ENCODE measurements around the gene SEC31B. TPM values are rescaled to one million over a fixed set of nuclear protein-coding genes. Genes with fewer than 3 reads are reported as not detected.

Gene SEC31B
- total RNA-seq, 4 donors from 2014 or later = 8.8 to 24.9 (median 23.5) TPM

DNA sequence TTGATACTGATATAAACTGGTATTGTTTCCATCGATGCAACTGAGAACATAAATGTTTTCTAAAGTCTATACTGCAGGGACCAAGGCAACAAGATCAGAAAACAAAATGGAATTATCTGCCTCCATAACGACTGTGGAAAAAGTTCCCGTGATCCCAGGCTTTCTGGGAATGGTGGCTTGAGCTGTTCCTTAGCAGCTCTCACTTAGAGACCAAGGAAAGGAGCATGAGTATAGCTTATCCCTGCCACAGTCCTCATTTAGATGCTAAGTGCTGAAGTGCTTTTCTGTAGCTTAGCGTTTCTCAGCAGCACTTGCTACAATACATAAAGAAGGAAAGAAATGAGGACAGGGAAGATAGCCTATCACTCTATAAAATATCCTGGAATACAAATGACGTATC lies 51.3 kb downstream of the SEC31B start:
- Histone ChIP-seq H3K27ac (no peak overlapping the region), H3K4me1 (no peaks in the 10 kb centered on the region), H3K36me3 (no peaks in the 10 kb centered on the region), H3K9me3 (no peaks in the 10 kb centered on the region), H3K27me3 (no peaks in the 10 kb centered on the region), H3K4me3 (no peak overlapping the region)
- no peak for TF ChIP-seq POLR2A (IDR thresholded peaks at IDR 0.05)
- TF ChIP-seq CTCF (IDR thresholded peaks at IDR 0.05) = no peak
- DNase-seq = no peak

GRCh38 chr10:100462709-100463108 lies 57.0 kb downstream of the SEC31B start, which contains the start of gene WNT8B:
WNT8B (plus strand) TSS chr10:100463009; CDS start chr10:100463169, 160 bp downstream.
- Histone ChIP-seq H3K4me3 (no peak within 1 kb of the TSS), H3K4me1 (no peaks in the 10 kb centered on the region), H3K9me3 (no peaks in the 10 kb centered on the region), H3K27me3 (no peaks in the 10 kb centered on the region), H3K27ac (no peak within 1 kb of the TSS), H3K36me3 (no peaks in the 10 kb centered on the region)
- no peak for DNase-seq
- TF ChIP-seq POLR2A (IDR thresholded peaks at IDR 0.05) = no peak

DNA sequence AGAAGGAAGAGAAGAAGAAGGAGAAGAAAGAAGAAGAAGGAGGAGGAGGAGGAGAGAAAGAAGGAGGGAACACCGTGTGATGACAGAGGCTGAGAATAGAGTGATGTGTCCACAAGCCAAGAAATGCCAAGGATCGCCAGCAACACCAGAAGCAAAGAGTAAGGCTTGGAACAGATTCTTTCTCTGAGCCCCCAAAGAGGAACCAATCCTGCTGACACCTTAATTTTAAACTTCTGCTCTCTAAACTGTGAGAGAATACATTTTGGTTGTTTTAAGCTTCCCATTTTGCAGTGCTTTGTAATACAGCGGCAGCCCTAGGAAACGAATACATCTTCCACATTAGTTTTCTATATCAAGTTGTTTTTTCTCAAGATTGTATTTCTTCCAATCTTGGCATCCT lies 70.7 kb downstream of the SEC31B start:
- no peak overlapping the region for H3K4me3 ChIP-seq
- H3K27ac ChIP-seq = no peak overlapping the region
- TF ChIP-seq POLR2A (IDR thresholded peaks at IDR 0.05) (no peak), CTCF (IDR thresholded peaks at IDR 0.05) (no peak)
- no peaks in the 10 kb centered on the region for H3K4me1 ChIP-seq
- DNase-seq = no peak
- H3K9me3 ChIP-seq = no peaks in the 10 kb centered on the region
- no peaks in the 10 kb centered on the region for H3K36me3 ChIP-seq
- no peaks in the 10 kb centered on the region for H3K27me3 ChIP-seq

DNA sequence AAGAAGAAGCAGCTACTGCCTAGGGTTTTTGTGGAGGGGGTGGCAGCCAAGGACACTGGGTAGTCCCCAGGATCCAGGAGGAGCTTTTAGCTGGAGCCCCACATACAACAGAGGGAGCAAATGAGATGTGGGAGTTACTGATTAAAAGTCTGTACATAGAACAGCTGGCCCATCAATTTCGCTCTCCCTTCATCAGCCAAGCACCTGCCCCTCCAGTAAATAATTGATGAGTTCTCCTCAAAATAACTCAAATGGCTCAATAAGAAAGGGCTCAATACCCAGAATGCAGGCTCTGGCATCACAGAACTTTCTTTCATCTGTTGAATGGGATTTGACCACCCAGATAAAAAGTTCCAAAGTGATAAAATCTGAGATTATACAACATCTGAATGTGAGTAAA lies 72.0 kb downstream of the SEC31B start:
- no peak overlapping the region for H3K4me3 ChIP-seq
- no peaks in the 10 kb centered on the region for H3K36me3 ChIP-seq
- H3K9me3 ChIP-seq = no peaks in the 10 kb centered on the region
- no peak overlapping the region for H3K27ac ChIP-seq
- DNase-seq = no peak
- no peaks in the 10 kb centered on the region for H3K27me3 ChIP-seq
- H3K4me1 ChIP-seq = no peaks in the 10 kb centered on the region
- no peak for TF ChIP-seq POLR2A (IDR thresholded peaks at IDR 0.05)
- TF ChIP-seq CTCF (IDR thresholded peaks at IDR 0.05) = no peak

DNA sequence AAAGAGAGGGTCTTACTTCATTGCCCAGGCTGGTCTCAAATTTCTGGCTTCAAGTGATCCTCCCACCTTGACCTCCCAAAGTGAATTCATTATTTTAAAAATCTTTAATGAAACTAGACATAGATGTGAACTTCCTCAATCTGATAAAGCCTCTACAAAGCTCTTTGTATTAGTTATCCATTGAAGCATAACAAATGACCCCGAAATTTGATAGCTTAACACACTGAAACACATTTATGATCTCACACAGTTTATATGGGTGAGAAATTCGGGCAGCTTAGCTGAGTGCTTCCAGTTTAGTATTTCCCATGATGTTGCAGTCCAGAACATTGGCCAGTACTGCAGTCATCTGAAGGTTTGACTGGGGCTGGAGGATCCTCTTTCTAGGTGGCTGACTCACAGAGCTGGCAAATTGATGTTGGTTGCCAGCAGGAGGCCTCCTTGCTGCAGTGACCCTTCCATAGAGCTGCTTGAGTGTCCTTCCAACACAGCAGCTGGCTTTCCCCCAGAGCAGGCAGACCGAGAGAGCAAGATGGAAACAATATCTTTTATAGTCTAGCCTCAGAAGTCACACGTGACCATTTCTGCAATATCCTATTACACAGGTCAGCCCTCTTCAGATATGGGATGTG lies 73.4 kb downstream of the SEC31B start:
- TF ChIP-seq CTCF (IDR thresholded peaks at IDR 0.05) = no peak
- no peak for TF ChIP-seq POLR2A (IDR thresholded peaks at IDR 0.05)
- DNase-seq = no peak
- Histone ChIP-seq H3K4me3 (no peak overlapping the region), H3K36me3 (no peaks in the 10 kb centered on the region), H3K27ac (no peak overlapping the region), H3K27me3 (no peaks in the 10 kb centered on the region), H3K9me3 (no peaks in the 10 kb centered on the region), H3K4me1 (no peaks in the 10 kb centered on the region)

DNA sequence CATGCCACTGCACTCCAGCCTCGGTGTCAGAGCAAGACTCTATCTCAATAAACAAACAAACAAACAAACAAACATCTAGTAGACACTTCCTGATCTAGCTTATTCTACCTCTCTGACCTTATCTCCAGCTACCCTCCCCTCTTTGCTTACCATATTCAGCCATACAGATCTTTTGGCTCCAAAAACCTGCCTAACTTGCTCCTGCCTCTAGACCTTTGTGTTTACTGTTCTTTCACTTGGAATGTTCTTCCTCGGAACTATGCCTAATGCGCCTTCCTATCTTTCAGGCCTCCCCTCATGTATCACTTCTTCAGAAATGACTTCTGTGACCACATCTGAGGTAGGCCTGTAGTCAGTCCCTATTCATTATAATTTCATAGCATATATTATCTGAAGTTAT lies 77.1 kb downstream of the SEC31B start:
- TF ChIP-seq CTCF (IDR thresholded peaks at IDR 0.05) (no peak), POLR2A (IDR thresholded peaks at IDR 0.05) (no peak)
- H3K9me3 ChIP-seq = no peaks in the 10 kb centered on the region
- H3K36me3 ChIP-seq = no peaks in the 10 kb centered on the region
- no peak overlapping the region for H3K27ac ChIP-seq
- no peaks in the 10 kb centered on the region for H3K27me3 ChIP-seq
- no peak overlapping the region for H3K4me3 ChIP-seq
- no peak for DNase-seq
- H3K4me1 ChIP-seq = no peaks in the 10 kb centered on the region

All from Peyer's patch (tissue), 4 donors.